Gastroesophageal sphincter (tissue), 2 donors: ENCODE data around the gene CXXC5.

Experiments used
- POLR2A ChIP-seq, 2 donors: fragments of 450-650 bp; IDR thresholded peaks; one replicate each; pipeline ENCODE4 v1.6.1; 2017; ENCODE audit warnings: antibody characterized with exemption in 2 of 2, mild to moderate bottlenecking in 2 of 2, moderate library complexity in 1 of 2
- POLR2AphosphoS5 ChIP-seq: sonication (generic); formaldehyde crosslinking; IDR thresholded peaks from one replicate; pipeline ENCODE4 v1.6.1; 2017; ENCODE audit warnings: antibody characterized with exemption

DNA sequence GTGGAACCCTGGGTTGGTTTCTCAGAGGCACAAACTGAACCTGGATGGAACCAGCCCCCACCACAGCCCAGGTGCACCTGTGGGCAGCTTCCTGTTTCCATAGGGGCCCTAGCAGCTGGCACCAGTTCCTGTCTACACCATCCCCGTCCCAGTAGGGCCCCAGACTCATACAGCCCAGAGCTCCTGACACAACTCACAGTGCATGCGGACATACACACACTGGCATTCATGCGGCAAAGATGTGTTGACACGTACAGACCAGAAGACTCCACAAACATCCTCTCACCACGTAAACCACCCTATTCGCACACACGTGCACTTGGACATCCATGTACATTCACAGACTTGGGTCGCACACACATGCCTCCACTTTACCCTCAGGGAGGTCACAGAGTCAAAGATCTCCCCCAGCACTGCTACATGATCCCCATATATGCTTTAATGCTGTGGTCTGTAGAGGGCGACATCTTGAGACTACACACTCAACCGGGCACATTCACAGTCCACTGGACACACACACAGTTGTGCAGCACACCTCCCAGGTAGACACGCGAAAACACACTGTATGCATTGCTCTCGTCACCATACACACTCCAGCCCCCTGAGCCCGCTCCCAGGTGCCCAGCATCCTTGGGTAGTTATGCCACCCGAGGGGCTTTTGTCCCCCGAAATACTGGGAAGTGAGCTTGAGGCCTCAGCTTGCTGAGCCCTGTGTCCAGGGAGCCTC is 22.4 kb downstream of the CXXC5 start:
- TF ChIP-seq POLR2A (IDR thresholded peaks at IDR 0.05) (no peak), POLR2AphosphoS5 (no peak)
